Measurements from ENCODE around the gene USO1.

Gene USO1

GRCh38 chr4:75724066-75724866 lies at the start of gene USO1:
Gene USO1, plus strand, starts transcription at chr4:75724577. Its CDS starts 243 bp downstream, at chr4:75724820.
- peak within 1 kb of the TSS; percentile 94 for H3K9ac ChIP-seq (ENCODE audit: insufficient read length)
- DNase-seq (ENCODE audit: low read depth, low spot score), result peak; percentile 94
- H3K9me3 ChIP-seq (ENCODE audit: low read depth, low read length), result no peaks in the 10 kb centered on the region
- TF ChIP-seq EZH2 (IDR thresholded peaks at IDR 0.05), result no peak
- peak; percentile 97 for TF ChIP-seq POLR2AphosphoS5 (IDR thresholded peaks at IDR 0.05; ENCODE audit: borderline replicate concordance, low read depth, low read length)
- peak within 1 kb of the TSS; percentile 89 for H3K27ac ChIP-seq
- peak within 1 kb of the TSS; percentile 83 for H3K4me3 ChIP-seq
- peaks cover 14% of the 10 kb centered on the region for H3K36me3 ChIP-seq (ENCODE audit: insufficient read depth, low read length)

GRCh38 chr4:75675004-75675531 lies 49.3 kb upstream of the USO1 start:
- Histone ChIP-seq H3K36me3 (ENCODE audit: insufficient read depth, low read length) (peaks cover 22% of the 10 kb centered on the region), H3K9me3 (ENCODE audit: low read depth, low read length) (no peaks in the 10 kb centered on the region), H3K4me3 (peak overlapping the region; percentile 21; the same call in 1 of the 2 replicates), H3K27ac (peak overlapping the region; percentile 67), H3K9ac (ENCODE audit: insufficient read length) (no peak overlapping the region)
- TF ChIP-seq FOXP2 (optimal IDR thresholded peaks at IDR 0.05; ENCODE audit: control extremely low read depth, extremely low read length, insufficient read depth) (no peak), POLR2AphosphoS5 (IDR thresholded peaks at IDR 0.05; ENCODE audit: borderline replicate concordance, low read depth, low read length) (peak; percentile 42; the same call in 1 of the 2 replicates), EZH2 (IDR thresholded peaks at IDR 0.05) (no peak)
- peak; percentile 89 for DNase-seq (ENCODE audit: low read depth, low spot score)

- Histone ChIP-seq H3K36me3 (ENCODE audit: insufficient read depth, low read length) (peaks cover 13% of the 10 kb centered on the region), H3K27ac (no peak overlapping the region), H3K9me3 (ENCODE audit: low read depth, low read length) (no peaks in the 10 kb centered on the region), H3K9ac (ENCODE audit: insufficient read length) (no peak overlapping the region), H3K4me3 (no peak overlapping the region)
- TF ChIP-seq EZH2 (IDR thresholded peaks at IDR 0.05) (no peak), FOXP2 (optimal IDR thresholded peaks at IDR 0.05; ENCODE audit: control extremely low read depth, extremely low read length, insufficient read depth) (no peak), POLR2AphosphoS5 (IDR thresholded peaks at IDR 0.05; ENCODE audit: borderline replicate concordance, low read depth, low read length) (no peak)
- no peak for DNase-seq (ENCODE audit: low read depth, low spot score)
These were observed 45.9 kb upstream of the USO1 start for GRCh38 chr4:75678473-75678872.

GRCh38 chr4:75678965-75679364 lies 45.4 kb upstream of the USO1 start:
- no peak for TF ChIP-seq EZH2 (IDR thresholded peaks at IDR 0.05)
- no peak for TF ChIP-seq POLR2AphosphoS5 (IDR thresholded peaks at IDR 0.05; ENCODE audit: borderline replicate concordance, low read depth, low read length)
- TF ChIP-seq FOXP2 (optimal IDR thresholded peaks at IDR 0.05; ENCODE audit: control extremely low read depth, extremely low read length, insufficient read depth), result no peak
- DNase-seq (ENCODE audit: low read depth, low spot score), result no peak
- no peak overlapping the region for H3K27ac ChIP-seq
- no peak overlapping the region for H3K9ac ChIP-seq (ENCODE audit: insufficient read length)
- peaks cover 13% of the 10 kb centered on the region for H3K36me3 ChIP-seq (ENCODE audit: insufficient read depth, low read length)
- H3K9me3 ChIP-seq (ENCODE audit: low read depth, low read length), result no peaks in the 10 kb centered on the region
- no peak overlapping the region for H3K4me3 ChIP-seq

- TF ChIP-seq POLR2AphosphoS5 (IDR thresholded peaks at IDR 0.05; ENCODE audit: borderline replicate concordance, low read depth, low read length) (no peak), EZH2 (IDR thresholded peaks at IDR 0.05) (no peak), FOXP2 (optimal IDR thresholded peaks at IDR 0.05; ENCODE audit: control extremely low read depth, extremely low read length, insufficient read depth) (no peak)
- no peak for DNase-seq (ENCODE audit: low read depth, low spot score)
- Histone ChIP-seq H3K27ac (peak overlapping the region; percentile 29; the same call in 1 of the 2 replicates), H3K9me3 (ENCODE audit: low read depth, low read length) (no peaks in the 10 kb centered on the region), H3K36me3 (ENCODE audit: insufficient read depth, low read length) (peaks cover 13% of the 10 kb centered on the region), H3K9ac (ENCODE audit: insufficient read length) (no peak overlapping the region), H3K4me3 (0 out of 2 replicates have a peak overlapping the region, but pooled peaks have one; percentile 16)
These were observed 44.4 kb upstream of the USO1 start for GRCh38 chr4:75679876-75680575.

- Histone ChIP-seq H3K4me3 (no peak overlapping the region), H3K9ac (ENCODE audit: insufficient read length) (no peak overlapping the region), H3K27ac (no peak overlapping the region), H3K36me3 (ENCODE audit: insufficient read depth, low read length) (peaks cover 25% of the 10 kb centered on the region), H3K9me3 (ENCODE audit: low read depth, low read length) (peaks cover 8% of the 10 kb centered on the region; the same call in 1 of the 2 replicates)
- TF ChIP-seq POLR2AphosphoS5 (IDR thresholded peaks at IDR 0.05; ENCODE audit: borderline replicate concordance, low read depth, low read length) (no peak), EZH2 (IDR thresholded peaks at IDR 0.05) (no peak)
- DNase-seq (ENCODE audit: low read depth, low spot score), result no peak
These were observed 40.8 kb upstream of the USO1 start for GRCh38 chr4:75683482-75684155.

- Histone ChIP-seq H3K9me3 (ENCODE audit: low read depth, low read length) (peaks cover 8% of the 10 kb centered on the region; the same call in 1 of the 2 replicates), H3K36me3 (ENCODE audit: insufficient read depth, low read length) (peaks cover 24% of the 10 kb centered on the region), H3K4me3 (no peak overlapping the region), H3K27ac (peak overlapping the region; percentile 74), H3K9ac (ENCODE audit: insufficient read length) (peak overlapping the region; percentile 7)
- no peak for DNase-seq (ENCODE audit: low read depth, low spot score)
- no peak for TF ChIP-seq POLR2AphosphoS5 (IDR thresholded peaks at IDR 0.05; ENCODE audit: borderline replicate concordance, low read depth, low read length)
- TF ChIP-seq EZH2 (IDR thresholded peaks at IDR 0.05), result no peak
- TF ChIP-seq FOXP2 (optimal IDR thresholded peaks at IDR 0.05; ENCODE audit: control extremely low read depth, extremely low read length, insufficient read depth), result no peak
These were observed 38.7 kb upstream of the USO1 start for GRCh38 chr4:75685546-75686189.
